Measurements from ENCODE around the gene AMPD3. TPM values are rescaled to one million over a fixed set of nuclear protein-coding genes. Genes with fewer than 3 reads are reported as not detected.

Gene AMPD3
- total RNA-seq, 1 experiment from 2014 or later: 12.5 TPM

DNA sequence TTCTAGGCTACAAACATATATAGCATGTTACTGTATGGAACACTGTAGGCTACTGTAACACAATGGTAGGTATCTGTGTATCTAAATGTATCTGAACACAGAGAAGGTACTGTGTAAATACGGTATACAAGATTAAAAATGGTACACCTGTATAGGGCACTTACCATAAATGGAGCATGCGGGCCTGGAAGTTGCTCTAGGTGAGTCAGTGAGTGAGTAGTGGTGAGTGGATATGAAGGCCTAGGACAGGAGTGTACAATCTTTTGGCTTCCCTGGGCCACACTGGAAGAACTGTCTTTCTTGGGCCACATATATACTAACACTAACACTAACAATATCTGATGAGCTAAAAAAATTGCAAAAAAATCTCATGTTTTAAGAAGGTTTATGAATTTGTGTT, 64.6 kb downstream of the AMPD3 start:
- Histone ChIP-seq H3K4me3 (ENCODE audit: low read depth in 2 of 2, low read length in 2 of 2) (no peak overlapping the region), H3K27me3 (ENCODE audit: control insufficient read depth, insufficient read depth, low read length) (no peaks in the 10 kb centered on the region), H3K4me1 (ENCODE audit: control insufficient read depth, insufficient read depth, low read length) (no peaks in the 10 kb centered on the region), H3K36me3 (ENCODE audit: control insufficient read depth, insufficient read depth, low read length) (no peaks in the 10 kb centered on the region; the same call in 1 of the 2 replicates), H3K9me3 (ENCODE audit: control insufficient read depth, insufficient read depth, low read depth, low read length) (no peaks in the 10 kb centered on the region), H3K27ac (ENCODE audit: low read length) (no peak overlapping the region)
- in situ Hi-C loops (cut with HindIII; ENCODE audit: low pct_unique_long_range_greater_than_20kb, low sequenced_read_pairs) (no loop called here), intact Hi-C loops (cut with micrococcal nuclease; ENCODE audit: unreplicated experiment) (no loop called here)
- no peak for TF ChIP-seq POLR2AphosphoS5 (IDR thresholded peaks at IDR 0.05; ENCODE audit: low read depth, low read length)
- no peak for TF ChIP-seq TCF7L2 (IDR thresholded peaks at IDR 0.05; ENCODE audit: low read depth, low read length)
- no peak for TF ChIP-seq SIN3A (IDR thresholded peaks at IDR 0.05; ENCODE audit: borderline replicate concordance, insufficient read depth, low read depth, low read length)
- TF ChIP-seq, protein P1, sequence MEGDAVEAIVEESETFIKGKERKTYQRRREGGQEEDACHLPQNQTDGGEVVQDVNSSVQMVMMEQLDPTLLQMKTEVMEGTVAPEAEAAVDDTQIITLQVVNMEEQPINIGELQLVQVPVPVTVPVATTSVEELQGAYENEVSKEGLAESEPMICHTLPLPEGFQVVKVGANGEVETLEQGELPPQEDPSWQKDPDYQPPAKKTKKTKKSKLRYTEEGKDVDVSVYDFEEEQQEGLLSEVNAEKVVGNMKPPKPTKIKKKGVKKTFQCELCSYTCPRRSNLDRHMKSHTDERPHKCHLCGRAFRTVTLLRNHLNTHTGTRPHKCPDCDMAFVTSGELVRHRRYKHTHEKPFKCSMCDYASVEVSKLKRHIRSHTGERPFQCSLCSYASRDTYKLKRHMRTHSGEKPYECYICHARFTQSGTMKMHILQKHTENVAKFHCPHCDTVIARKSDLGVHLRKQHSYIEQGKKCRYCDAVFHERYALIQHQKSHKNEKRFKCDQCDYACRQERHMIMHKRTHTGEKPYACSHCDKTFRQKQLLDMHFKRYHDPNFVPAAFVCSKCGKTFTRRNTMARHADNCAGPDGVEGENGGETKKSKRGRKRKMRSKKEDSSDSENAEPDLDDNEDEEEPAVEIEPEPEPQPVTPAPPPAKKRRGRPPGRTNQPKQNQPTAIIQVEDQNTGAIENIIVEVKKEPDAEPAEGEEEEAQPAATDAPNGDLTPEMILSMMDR (IDR thresholded peaks at IDR 0.05): no peak
- TF ChIP-seq REST (IDR thresholded peaks at IDR 0.05; ENCODE audit: insufficient read depth in 1 of 2, low read depth in 2 of 2, low read length in 1 of 2): no peak
- no TSS peak for BruUV-seq (replicated peaks)
- ATAC-seq: no peak
- ChIA-PET POLR2A (no interaction called here), CTCF (interaction anchor here (0.6 kb wide), 3 partner anchors 156 to 393 kb away, joined by 3 to 14 read pairs (median 3); no protein-coding TSS in a partner anchor)
- DNase-seq (ENCODE audit: low read depth, low spot score): no peak

DNA sequence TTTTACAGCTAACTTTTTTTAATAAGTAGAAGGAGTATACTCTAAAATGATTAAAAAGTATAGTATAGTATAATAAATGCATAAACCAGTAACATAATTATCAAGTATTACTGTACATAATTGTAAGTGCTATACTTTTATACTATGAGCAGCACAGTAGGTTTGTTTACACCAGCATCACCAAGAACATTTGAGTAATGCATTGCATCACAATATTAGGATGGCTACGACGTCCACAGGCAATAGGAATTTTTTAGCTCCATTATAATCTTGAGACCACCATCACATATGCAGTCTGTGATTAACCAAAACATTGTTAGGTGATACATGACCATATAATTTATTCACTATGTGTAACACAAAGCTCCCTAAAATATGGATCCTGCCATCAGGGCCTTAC, 65.5 kb downstream of the AMPD3 start:
- no peak overlapping the region for H3K27ac ChIP-seq (ENCODE audit: low read length)
- POLR2A ChIA-PET: no interaction called here
- no peaks in the 10 kb centered on the region for H3K9me3 ChIP-seq (ENCODE audit: control insufficient read depth, insufficient read depth, low read depth, low read length)
- TF ChIP-seq, protein P1 (IDR thresholded peaks at IDR 0.05): no peak
- no peak for TF ChIP-seq TCF7L2 (IDR thresholded peaks at IDR 0.05; ENCODE audit: low read depth, low read length)
- no peak for TF ChIP-seq SIN3A (IDR thresholded peaks at IDR 0.05; ENCODE audit: borderline replicate concordance, insufficient read depth, low read depth, low read length)
- no peak for TF ChIP-seq REST (IDR thresholded peaks at IDR 0.05; ENCODE audit: insufficient read depth in 1 of 2, low read depth in 2 of 2, low read length in 1 of 2)
- TF ChIP-seq POLR2AphosphoS5 (IDR thresholded peaks at IDR 0.05; ENCODE audit: low read depth, low read length): no peak
- ATAC-seq (no peak), DNase-seq (ENCODE audit: low read depth, low spot score) (no peak)
- no peak overlapping the region for H3K4me3 ChIP-seq (ENCODE audit: low read depth in 2 of 2, low read length in 2 of 2)
- intact Hi-C loops (cut with micrococcal nuclease; ENCODE audit: unreplicated experiment) (no loop called here), in situ Hi-C loops (cut with HindIII; ENCODE audit: low pct_unique_long_range_greater_than_20kb, low sequenced_read_pairs) (no loop called here)
- no peaks in the 10 kb centered on the region; the same call in 1 of the 2 replicates for H3K36me3 ChIP-seq (ENCODE audit: control insufficient read depth, insufficient read depth, low read length)
- no TSS peak for BruUV-seq (replicated peaks)
- no peaks in the 10 kb centered on the region for H3K4me1 ChIP-seq (ENCODE audit: control insufficient read depth, insufficient read depth, low read length)
- H3K27me3 ChIP-seq (ENCODE audit: control insufficient read depth, insufficient read depth, low read length): no peaks in the 10 kb centered on the region
- CTCF ChIA-PET: interaction anchor here (0.7 kb wide), 1 partner anchor 951 kb away, joined by 3 read pairs; no protein-coding TSS in a partner anchor

Measured in Panc1 (cell line).